ENCODE measurements around the gene MTHFD1. TPM values are rescaled to one million over a fixed set of nuclear protein-coding genes. Genes with fewer than 3 reads are reported as not detected.

The MTHFD1 gene
- total and polyA plus RNA-seq, 9 of the 15 experiments (the other 6 are each of a cell fraction or from before 2014, with no cell fraction given) = 66.7 to 158 (median 90.9) TPM

GRCh38 chr14:64363265-64363846 is 24.8 kb upstream of the MTHFD1 start (continued):
- TF ChIP-seq, protein P1, sequence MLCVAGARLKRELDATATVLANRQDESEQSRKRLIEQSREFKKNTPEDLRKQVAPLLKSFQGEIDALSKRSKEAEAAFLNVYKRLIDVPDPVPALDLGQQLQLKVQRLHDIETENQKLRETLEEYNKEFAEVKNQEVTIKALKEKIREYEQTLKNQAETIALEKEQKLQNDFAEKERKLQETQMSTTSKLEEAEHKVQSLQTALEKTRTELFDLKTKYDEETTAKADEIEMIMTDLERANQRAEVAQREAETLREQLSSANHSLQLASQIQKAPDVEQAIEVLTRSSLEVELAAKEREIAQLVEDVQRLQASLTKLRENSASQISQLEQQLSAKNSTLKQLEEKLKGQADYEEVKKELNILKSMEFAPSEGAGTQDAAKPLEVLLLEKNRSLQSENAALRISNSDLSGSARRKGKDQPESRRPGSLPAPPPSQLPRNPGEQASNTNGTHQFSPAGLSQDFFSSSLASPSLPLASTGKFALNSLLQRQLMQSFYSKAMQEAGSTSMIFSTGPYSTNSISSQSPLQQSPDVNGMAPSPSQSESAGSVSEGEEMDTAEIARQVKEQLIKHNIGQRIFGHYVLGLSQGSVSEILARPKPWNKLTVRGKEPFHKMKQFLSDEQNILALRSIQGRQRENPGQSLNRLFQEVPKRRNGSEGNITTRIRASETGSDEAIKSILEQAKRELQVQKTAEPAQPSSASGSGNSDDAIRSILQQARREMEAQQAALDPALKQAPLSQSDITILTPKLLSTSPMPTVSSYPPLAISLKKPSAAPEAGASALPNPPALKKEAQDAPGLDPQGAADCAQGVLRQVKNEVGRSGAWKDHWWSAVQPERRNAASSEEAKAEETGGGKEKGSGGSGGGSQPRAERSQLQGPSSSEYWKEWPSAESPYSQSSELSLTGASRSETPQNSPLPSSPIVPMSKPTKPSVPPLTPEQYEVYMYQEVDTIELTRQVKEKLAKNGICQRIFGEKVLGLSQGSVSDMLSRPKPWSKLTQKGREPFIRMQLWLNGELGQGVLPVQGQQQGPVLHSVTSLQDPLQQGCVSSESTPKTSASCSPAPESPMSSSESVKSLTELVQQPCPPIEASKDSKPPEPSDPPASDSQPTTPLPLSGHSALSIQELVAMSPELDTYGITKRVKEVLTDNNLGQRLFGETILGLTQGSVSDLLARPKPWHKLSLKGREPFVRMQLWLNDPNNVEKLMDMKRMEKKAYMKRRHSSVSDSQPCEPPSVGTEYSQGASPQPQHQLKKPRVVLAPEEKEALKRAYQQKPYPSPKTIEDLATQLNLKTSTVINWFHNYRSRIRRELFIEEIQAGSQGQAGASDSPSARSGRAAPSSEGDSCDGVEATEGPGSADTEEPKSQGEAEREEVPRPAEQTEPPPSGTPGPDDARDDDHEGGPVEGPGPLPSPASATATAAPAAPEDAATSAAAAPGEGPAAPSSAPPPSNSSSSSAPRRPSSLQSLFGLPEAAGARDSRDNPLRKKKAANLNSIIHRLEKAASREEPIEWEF (CRISPR knock-in tag; IDR thresholded peaks at IDR 0.05) = peak; percentile 98
- TF ChIP-seq MAFK (IDR thresholded peaks at IDR 0.05; ENCODE audit: low read length) (no peak), THRB (CRISPR knock-in tag; conservative IDR thresholded peaks at IDR 0.05) (peak; percentile 99), ZNF561 (CRISPR knock-in tag; conservative IDR thresholded peaks at IDR 0.05) (peak; percentile 98), NFIX (CRISPR knock-in tag; IDR thresholded peaks at IDR 0.05; ENCODE audit: low read depth) (peak; percentile 85), HIVEP1 (CRISPR knock-in tag; IDR thresholded peaks at IDR 0.05) (peak; percentile 99), BCOR (IDR thresholded peaks at IDR 0.05) (no peak), ZNF764 (CRISPR knock-in tag; IDR thresholded peaks at IDR 0.05; ENCODE audit: low read depth) (0 out of 2 replicates have a peak, but pooled peaks have one; percentile 68), ZNF586 (CRISPR knock-in tag; conservative IDR thresholded peaks at IDR 0.05) (peak; percentile 98), FOSL1 (tag; conservative IDR thresholded peaks at IDR 0.05) (peak; percentile 94), MAZ (CRISPR knock-in tag; conservative IDR thresholded peaks at IDR 0.05 in 1 of 2, IDR thresholded peaks at IDR 0.05 in 1 of 2) (peak in 1 of 2 experiments; percentile 99; a peak in 2 of 4 replicates), DEAF1 (CRISPR knock-in tag; IDR thresholded peaks at IDR 0.05) (peak; percentile 96), CBFA2T3 (IDR thresholded peaks at IDR 0.05) (peak; percentile 44), POLR2H (tag; IDR thresholded peaks at IDR 0.05; ENCODE audit: low read depth) (peak; percentile 84)
- TF ChIP-seq, protein P2, sequence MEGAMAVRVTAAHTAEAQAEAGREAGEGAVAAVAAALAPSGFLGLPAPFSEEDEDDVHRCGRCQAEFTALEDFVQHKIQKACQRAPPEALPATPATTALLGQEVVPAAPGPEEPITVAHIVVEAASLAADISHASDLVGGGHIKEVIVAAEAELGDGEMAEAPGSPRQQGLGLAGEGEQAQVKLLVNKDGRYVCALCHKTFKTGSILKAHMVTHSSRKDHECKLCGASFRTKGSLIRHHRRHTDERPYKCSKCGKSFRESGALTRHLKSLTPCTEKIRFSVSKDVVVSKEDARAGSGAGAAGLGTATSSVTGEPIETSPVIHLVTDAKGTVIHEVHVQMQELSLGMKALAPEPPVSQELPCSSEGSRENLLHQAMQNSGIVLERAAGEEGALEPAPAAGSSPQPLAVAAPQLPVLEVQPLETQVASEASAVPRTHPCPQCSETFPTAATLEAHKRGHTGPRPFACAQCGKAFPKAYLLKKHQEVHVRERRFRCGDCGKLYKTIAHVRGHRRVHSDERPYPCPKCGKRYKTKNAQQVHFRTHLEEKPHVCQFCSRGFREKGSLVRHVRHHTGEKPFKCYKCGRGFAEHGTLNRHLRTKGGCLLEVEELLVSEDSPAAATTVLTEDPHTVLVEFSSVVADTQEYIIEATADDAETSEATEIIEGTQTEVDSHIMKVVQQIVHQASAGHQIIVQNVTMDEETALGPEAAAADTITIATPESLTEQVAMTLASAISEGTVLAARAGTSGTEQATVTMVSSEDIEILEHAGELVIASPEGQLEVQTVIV (CRISPR knock-in tag; IDR thresholded peaks at IDR 0.05; ENCODE audit: borderline replicate concordance) = peak; percentile 89
- TF ChIP-seq, protein P3, sequence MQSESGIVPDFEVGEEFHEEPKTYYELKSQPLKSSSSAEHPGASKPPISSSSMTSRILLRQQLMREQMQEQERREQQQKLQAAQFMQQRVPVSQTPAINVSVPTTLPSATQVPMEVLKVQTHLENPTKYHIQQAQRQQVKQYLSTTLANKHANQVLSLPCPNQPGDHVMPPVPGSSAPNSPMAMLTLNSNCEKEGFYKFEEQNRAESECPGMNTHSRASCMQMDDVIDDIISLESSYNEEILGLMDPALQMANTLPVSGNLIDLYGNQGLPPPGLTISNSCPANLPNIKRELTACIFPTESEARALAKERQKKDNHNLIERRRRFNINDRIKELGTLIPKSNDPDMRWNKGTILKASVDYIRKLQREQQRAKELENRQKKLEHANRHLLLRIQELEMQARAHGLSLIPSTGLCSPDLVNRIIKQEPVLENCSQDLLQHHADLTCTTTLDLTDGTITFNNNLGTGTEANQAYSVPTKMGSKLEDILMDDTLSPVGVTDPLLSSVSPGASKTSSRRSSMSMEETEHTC (IDR thresholded peaks at IDR 0.05) = 0 out of 2 replicates have a peak, but pooled peaks have one; percentile 33
